Breast epithelium (tissue), 3 donors: ENCODE results near the gene CEP131.

Experiments used
- POLR2A ChIP-seq: fragments of 450-650 bp; IDR thresholded peaks from one replicate; pipeline ENCODE4 v1.6.1; 2016; ENCODE audit warnings: antibody characterized with exemption, mild to moderate bottlenecking, moderate library complexity
- TF ChIP-seq, protein P1 (sequence below), 3 donors: fragments of 450-650 bp; IDR thresholded peaks; one replicate each; pipeline ENCODE4 v1.5.1; 2016 to 2017; ENCODE audit warnings: antibody characterized with exemption in 3 of 3, mild to moderate bottlenecking in 3 of 3, moderate library complexity in 3 of 3

DNA sequence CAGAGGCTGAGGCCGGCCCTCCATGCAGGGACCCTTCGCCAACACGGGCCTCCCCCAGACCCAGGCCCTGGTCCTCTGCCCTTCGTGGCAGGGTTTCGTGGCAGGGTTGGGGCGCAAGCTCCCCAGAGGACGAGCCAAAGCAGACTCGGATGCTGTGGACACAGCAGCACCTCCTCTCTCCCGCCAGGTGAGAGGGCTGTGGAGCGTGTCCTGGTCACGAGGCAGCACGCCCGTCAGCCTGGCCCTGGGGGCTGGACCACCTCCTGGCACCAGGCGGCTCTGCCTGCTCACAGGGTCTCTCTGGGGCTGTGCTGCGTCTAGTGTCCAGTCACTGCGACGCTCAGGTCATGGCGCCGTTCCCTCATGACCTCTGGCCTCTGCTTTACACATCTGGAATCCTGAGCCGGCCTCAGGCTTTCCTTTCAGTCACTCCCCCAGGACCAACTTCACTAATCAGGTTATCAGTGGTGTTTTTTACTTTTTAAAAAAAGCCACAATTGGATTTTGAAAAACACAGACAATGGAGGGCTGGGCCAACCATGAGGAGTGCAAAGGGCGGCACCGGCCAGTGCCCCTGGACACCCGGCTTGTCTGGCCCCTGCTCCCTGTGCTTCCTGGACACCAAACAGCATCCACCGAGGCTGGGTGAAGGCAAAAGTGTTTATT, 21.7 kb upstream of the CEP131 start:
- TF ChIP-seq, protein P1, sequence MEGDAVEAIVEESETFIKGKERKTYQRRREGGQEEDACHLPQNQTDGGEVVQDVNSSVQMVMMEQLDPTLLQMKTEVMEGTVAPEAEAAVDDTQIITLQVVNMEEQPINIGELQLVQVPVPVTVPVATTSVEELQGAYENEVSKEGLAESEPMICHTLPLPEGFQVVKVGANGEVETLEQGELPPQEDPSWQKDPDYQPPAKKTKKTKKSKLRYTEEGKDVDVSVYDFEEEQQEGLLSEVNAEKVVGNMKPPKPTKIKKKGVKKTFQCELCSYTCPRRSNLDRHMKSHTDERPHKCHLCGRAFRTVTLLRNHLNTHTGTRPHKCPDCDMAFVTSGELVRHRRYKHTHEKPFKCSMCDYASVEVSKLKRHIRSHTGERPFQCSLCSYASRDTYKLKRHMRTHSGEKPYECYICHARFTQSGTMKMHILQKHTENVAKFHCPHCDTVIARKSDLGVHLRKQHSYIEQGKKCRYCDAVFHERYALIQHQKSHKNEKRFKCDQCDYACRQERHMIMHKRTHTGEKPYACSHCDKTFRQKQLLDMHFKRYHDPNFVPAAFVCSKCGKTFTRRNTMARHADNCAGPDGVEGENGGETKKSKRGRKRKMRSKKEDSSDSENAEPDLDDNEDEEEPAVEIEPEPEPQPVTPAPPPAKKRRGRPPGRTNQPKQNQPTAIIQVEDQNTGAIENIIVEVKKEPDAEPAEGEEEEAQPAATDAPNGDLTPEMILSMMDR (IDR thresholded peaks at IDR 0.05), result no peak
- TF ChIP-seq POLR2A, result no peak
